Liver (tissue), 9 donors: ENCODE measurements around the gene PLS3. TPM values are rescaled to one million over a fixed set of nuclear protein-coding genes. Genes with fewer than 3 reads are reported as not detected.
A peak's percentile ranks its signal among the peaks of the same experiment; 100 is the strongest.

ENCODE experiments used
- DNase-seq: peaks from one replicate; pipeline ENCODE4 v3.0.0-alpha.2; 2017; ENCODE audit warnings: low spot score
- H3K27ac ChIP-seq, 2 donors: one replicate each; pipeline ENCODE4 v1.7.0; 2013; ENCODE audit warnings: inconsistent platforms in 2 of 2, low read length in 2 of 2, control low read depth in 1 of 2, low read depth in 1 of 2, mild to moderate bottlenecking in 1 of 2
- H3K27me3 ChIP-seq, 4 donors: one replicate each; pipeline versions ENCODE4 v1.6.1 to v1.7.0; 2013; ENCODE audit warnings: low read length in 3 of 4, inconsistent platforms in 1 of 4, mild to moderate bottlenecking in 1 of 4, moderate library complexity in 1 of 4; ENCODE audit not compliant: control insufficient read depth in 4 of 4, insufficient read depth in 4 of 4
- H3K36me3 ChIP-seq, 4 donors: one replicate each; pipeline versions ENCODE4 v1.6.1 to v1.7.0; 2013; ENCODE audit warnings: low read length in 3 of 4, mild to moderate bottlenecking in 3 of 4, low read depth in 1 of 4, moderate library complexity in 1 of 4; ENCODE audit not compliant: control insufficient read depth in 4 of 4, insufficient read depth in 3 of 4
- H3K4me1 ChIP-seq, 4 donors: one replicate each; pipeline versions ENCODE4 v1.6.1 to v1.7.0; 2013; ENCODE audit warnings: low read length in 3 of 4, mild to moderate bottlenecking in 3 of 4, moderate library complexity in 1 of 4; ENCODE audit not compliant: control insufficient read depth in 4 of 4, insufficient read depth in 4 of 4
- H3K4me3 ChIP-seq, 3 donors: one replicate each; pipeline versions ENCODE4 v1.6.1 to v1.7.0; 2013; ENCODE audit warnings: low read length in 3 of 3, control low read depth in 1 of 3, low read depth in 1 of 3, mild to moderate bottlenecking in 1 of 3
- H3K9ac ChIP-seq, 2 donors: one replicate each; pipeline ENCODE4 v1.7.0; 2013; ENCODE audit warnings: low read length in 2 of 2, mild to moderate bottlenecking in 2 of 2, moderate library complexity in 2 of 2, control low read depth in 1 of 2, low read depth in 1 of 2
- H3K9me3 ChIP-seq, 4 donors: one replicate each; pipeline versions ENCODE4 v1.6.1 to v1.7.0; 2013; ENCODE audit warnings: low read length in 3 of 4; ENCODE audit not compliant: control insufficient read depth in 4 of 4
- EGR1 ChIP-seq, 2 donors: IDR thresholded peaks; 2 replicates each; pipeline ENCODE4 v1.6.1; 2016 to 2018; ENCODE audit warnings: antibody characterized with exemption in 2 of 2, low read depth in 2 of 2
- FOXA1 ChIP-seq: IDR thresholded peaks from 2 replicates; pipeline ENCODE4 v1.6.1; 2016; ENCODE audit warnings: antibody characterized with exemption
- FOXA2 ChIP-seq: IDR thresholded peaks from 2 replicates; pipeline ENCODE4 v1.6.1; 2016; ENCODE audit warnings: antibody characterized with exemption
- GABPA ChIP-seq, 2 donors: IDR thresholded peaks in 1 of 2; conservative IDR thresholded peaks in 1 of 2; 2 replicates each; pipeline ENCODE4 v1.6.1; 2016; ENCODE audit warnings: antibody characterized with exemption in 2 of 2, mild to moderate bottlenecking in 1 of 2, moderate library complexity in 1 of 2
- HNF4A ChIP-seq, 2 donors: conservative IDR thresholded peaks; 2 replicates each; pipeline ENCODE4 v1.6.1; 2016; ENCODE audit warnings: antibody characterized with exemption in 2 of 2, mild to moderate bottlenecking in 2 of 2
- HNF4G ChIP-seq: IDR thresholded peaks from 2 replicates; pipeline ENCODE4 v1.6.1; 2016; ENCODE audit warnings: antibody characterized with exemption
- JUND ChIP-seq, 2 donors: IDR thresholded peaks; 2 replicates each; pipeline ENCODE4 v1.6.1; 2016; ENCODE audit warnings: antibody characterized with exemption in 2 of 2
- NR2F2 ChIP-seq: IDR thresholded peaks from 2 replicates; pipeline ENCODE4 v1.6.1; 2016; ENCODE audit warnings: antibody characterized with exemption
- RAD21 ChIP-seq, 2 donors: IDR thresholded peaks; 2 replicates each; pipeline ENCODE4 v1.6.1; 2016; ENCODE audit warnings: antibody characterized with exemption in 2 of 2, mild to moderate bottlenecking in 2 of 2
- RXRA ChIP-seq, 2 donors: IDR thresholded peaks; 2 replicates each; pipeline ENCODE4 v1.6.1; 2017 to 2018; ENCODE audit warnings: antibody characterized with exemption in 2 of 2, mild to moderate bottlenecking in 1 of 2
- SP1 ChIP-seq: IDR thresholded peaks from 2 replicates; pipeline ENCODE4 v1.6.1; 2018; ENCODE audit warnings: antibody characterized with exemption, mild to moderate bottlenecking
- TAF1 ChIP-seq: conservative IDR thresholded peaks from 2 replicates; pipeline ENCODE4 v1.6.1; 2016; ENCODE audit warnings: antibody characterized with exemption, mild to moderate bottlenecking
- YY1 ChIP-seq: IDR thresholded peaks from 2 replicates; pipeline ENCODE4 v1.6.1; 2016; ENCODE audit warnings: antibody characterized with exemption, mild to moderate bottlenecking
- WGBS: extraction: QIAGEN DNeasy Blood & Tissue Kit; methylation state at CpG from one replicate; pipeline ENCODE4 v1.1.7; 2013; 5-methylcytosine and 5-hydroxymethylcytosine counted together
- polyA plus RNA-seq, 2 donors: library from polyadenylated mRNA; stranded (reverse) in 1 of 2; unstranded in 1 of 2; fragments of 200-250 nt in 1 of 2; fragments of >200 nt in 1 of 2; fragmentation: Nextera tagmentation in 1 of 2; extraction: Ambion mirVana in 1 of 2; gene quantifications; one replicate each; pipeline versions ENCODE4 v1.2.1 to v1.2.3, GENCODE V29; 2013 to 2015
- total RNA-seq, 2 donors: library from RNA; depleted of rRNA; stranded (reverse); fragments of >200 nt; gene quantifications; one replicate each; pipeline ENCODE4 v1.2.3, GENCODE V29; 2014
- TF ChIP-seq, protein P1 (sequence below): IDR thresholded peaks from 2 replicates; pipeline ENCODE4 v1.6.1; 2016; ENCODE audit warnings: antibody characterized with exemption
- TF ChIP-seq, protein P2 (sequence below): fragments of 150-350 bp; IDR thresholded peaks from 2 replicates; pipeline ENCODE4 v1.5.1; 2017; ENCODE audit warnings: improper control_type of control experiment, low read depth, low read length; ENCODE audit not compliant: missing input control
- TF ChIP-seq, protein P3 (sequence below): IDR thresholded peaks from 2 replicates; pipeline ENCODE4 v1.6.1; 2016; ENCODE audit warnings: antibody characterized with exemption
- TF ChIP-seq, protein P4 (sequence below): IDR thresholded peaks from 2 replicates; pipeline ENCODE4 v1.6.1; 2016; ENCODE audit warnings: antibody characterized with exemption, mild to moderate bottlenecking
- TF ChIP-seq, protein P5 (sequence below): IDR thresholded peaks from 2 replicates; pipeline ENCODE4 v1.6.1; 2016; ENCODE audit warnings: antibody characterized with exemption
- donor health status: healthy.
- donor health status: healthy.
- donor health status: healthy.
- donor health status: healthy.
- donor health status: healthy.

PLS3 gene
- total and polyA plus RNA-seq, 4 donors, result 56.3 to 119 (median 71.6) TPM

DNA sequence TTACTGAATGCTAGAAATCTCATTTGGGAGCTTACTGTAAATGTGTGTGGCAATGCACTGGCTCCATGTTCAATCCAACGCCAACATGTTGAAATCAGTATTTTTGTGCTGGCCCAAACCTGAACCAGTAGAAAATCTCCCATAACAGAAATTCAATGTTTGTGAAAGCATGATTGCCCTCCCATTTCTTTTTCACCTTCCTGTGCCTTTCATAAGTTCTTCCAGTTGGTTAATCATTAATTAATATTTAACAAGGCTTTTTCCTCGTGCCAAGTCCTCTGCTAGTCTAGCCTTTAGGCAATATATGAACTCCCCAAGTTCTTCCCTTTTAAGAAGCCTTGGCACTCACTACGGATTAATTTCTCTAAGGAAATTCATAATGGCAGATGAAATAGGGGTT, 1.3 kb upstream of the PLS3 start:
- Histone ChIP-seq H3K4me1 (peaks cover 3 to 18% (median 10%) of the 10 kb centered on the region in 4 donors), H3K27ac (peak overlapping the region; percentile 87 to 93), H3K4me3 (no peak overlapping the region), H3K27me3 (no peaks in the 10 kb centered on the region), H3K36me3 (no peaks in the 10 kb centered on the region), H3K9me3 (no peaks in the 10 kb centered on the region), H3K9ac (no peak overlapping the region)
- TF ChIP-seq, protein P1, sequence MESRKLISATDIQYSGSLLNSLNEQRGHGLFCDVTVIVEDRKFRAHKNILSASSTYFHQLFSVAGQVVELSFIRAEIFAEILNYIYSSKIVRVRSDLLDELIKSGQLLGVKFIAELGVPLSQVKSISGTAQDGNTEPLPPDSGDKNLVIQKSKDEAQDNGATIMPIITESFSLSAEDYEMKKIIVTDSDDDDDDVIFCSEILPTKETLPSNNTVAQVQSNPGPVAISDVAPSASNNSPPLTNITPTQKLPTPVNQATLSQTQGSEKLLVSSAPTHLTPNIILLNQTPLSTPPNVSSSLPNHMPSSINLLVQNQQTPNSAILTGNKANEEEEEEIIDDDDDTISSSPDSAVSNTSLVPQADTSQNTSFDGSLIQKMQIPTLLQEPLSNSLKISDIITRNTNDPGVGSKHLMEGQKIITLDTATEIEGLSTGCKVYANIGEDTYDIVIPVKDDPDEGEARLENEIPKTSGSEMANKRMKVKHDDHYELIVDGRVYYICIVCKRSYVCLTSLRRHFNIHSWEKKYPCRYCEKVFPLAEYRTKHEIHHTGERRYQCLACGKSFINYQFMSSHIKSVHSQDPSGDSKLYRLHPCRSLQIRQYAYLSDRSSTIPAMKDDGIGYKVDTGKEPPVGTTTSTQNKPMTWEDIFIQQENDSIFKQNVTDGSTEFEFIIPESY, result peak; percentile 27
- TF ChIP-seq RAD21 (IDR thresholded peaks at IDR 0.05) (peak in 1 of 2 donors; percentile 29), HNF4G (no peak), HNF4A (conservative IDR thresholded peaks at IDR 0.05) (peak; percentile 36 to 52), RXRA (IDR thresholded peaks at IDR 0.05) (peak in 1 of 2 donors; percentile 63), YY1 (peak; percentile 71), JUND (IDR thresholded peaks at IDR 0.05) (peak in 1 of 2 donors; percentile 30), FOXA1 (no peak), FOXA2 (no peak), TAF1 (no peak), NR2F2 (no peak), GABPA (IDR thresholded peaks at IDR 0.05 in 1 of 2, conservative IDR thresholded peaks at IDR 0.05 in 1 of 2) (peak in 1 of 2 donors; percentile 26), EGR1 (IDR thresholded peaks at IDR 0.05; ENCODE audit: low read depth in 2 of 2) (no peak), SP1 (peak; percentile 46)
- TF ChIP-seq, protein P2, sequence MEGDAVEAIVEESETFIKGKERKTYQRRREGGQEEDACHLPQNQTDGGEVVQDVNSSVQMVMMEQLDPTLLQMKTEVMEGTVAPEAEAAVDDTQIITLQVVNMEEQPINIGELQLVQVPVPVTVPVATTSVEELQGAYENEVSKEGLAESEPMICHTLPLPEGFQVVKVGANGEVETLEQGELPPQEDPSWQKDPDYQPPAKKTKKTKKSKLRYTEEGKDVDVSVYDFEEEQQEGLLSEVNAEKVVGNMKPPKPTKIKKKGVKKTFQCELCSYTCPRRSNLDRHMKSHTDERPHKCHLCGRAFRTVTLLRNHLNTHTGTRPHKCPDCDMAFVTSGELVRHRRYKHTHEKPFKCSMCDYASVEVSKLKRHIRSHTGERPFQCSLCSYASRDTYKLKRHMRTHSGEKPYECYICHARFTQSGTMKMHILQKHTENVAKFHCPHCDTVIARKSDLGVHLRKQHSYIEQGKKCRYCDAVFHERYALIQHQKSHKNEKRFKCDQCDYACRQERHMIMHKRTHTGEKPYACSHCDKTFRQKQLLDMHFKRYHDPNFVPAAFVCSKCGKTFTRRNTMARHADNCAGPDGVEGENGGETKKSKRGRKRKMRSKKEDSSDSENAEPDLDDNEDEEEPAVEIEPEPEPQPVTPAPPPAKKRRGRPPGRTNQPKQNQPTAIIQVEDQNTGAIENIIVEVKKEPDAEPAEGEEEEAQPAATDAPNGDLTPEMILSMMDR, result no peak
- TF ChIP-seq, protein P3, sequence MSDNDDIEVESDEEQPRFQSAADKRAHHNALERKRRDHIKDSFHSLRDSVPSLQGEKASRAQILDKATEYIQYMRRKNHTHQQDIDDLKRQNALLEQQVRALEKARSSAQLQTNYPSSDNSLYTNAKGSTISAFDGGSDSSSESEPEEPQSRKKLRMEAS, result no peak
- TF ChIP-seq, protein P4, sequence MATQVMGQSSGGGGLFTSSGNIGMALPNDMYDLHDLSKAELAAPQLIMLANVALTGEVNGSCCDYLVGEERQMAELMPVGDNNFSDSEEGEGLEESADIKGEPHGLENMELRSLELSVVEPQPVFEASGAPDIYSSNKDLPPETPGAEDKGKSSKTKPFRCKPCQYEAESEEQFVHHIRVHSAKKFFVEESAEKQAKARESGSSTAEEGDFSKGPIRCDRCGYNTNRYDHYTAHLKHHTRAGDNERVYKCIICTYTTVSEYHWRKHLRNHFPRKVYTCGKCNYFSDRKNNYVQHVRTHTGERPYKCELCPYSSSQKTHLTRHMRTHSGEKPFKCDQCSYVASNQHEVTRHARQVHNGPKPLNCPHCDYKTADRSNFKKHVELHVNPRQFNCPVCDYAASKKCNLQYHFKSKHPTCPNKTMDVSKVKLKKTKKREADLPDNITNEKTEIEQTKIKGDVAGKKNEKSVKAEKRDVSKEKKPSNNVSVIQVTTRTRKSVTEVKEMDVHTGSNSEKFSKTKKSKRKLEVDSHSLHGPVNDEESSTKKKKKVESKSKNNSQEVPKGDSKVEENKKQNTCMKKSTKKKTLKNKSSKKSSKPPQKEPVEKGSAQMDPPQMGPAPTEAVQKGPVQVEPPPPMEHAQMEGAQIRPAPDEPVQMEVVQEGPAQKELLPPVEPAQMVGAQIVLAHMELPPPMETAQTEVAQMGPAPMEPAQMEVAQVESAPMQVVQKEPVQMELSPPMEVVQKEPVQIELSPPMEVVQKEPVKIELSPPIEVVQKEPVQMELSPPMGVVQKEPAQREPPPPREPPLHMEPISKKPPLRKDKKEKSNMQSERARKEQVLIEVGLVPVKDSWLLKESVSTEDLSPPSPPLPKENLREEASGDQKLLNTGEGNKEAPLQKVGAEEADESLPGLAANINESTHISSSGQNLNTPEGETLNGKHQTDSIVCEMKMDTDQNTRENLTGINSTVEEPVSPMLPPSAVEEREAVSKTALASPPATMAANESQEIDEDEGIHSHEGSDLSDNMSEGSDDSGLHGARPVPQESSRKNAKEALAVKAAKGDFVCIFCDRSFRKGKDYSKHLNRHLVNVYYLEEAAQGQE, result peak; percentile 15
- TF ChIP-seq, protein P5, sequence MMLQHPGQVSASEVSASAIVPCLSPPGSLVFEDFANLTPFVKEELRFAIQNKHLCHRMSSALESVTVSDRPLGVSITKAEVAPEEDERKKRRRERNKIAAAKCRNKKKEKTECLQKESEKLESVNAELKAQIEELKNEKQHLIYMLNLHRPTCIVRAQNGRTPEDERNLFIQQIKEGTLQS, result no peak
- DNase-seq, result no peak
- WGBS, result 29% methylated on average over 3 of the region's 3 CpGs
